Mesendoderm (in vitro differentiated cells): Measurements from ENCODE around the gene APPL1.

Experiments
- DNase-seq: peaks from one replicate; pipeline ENCODE4 v3.0.0; 2013
- H2AK5ac ChIP-seq: 2 replicates; pipeline ENCODE4 v1.6.1; 2013; ENCODE audit warnings: low read length, inconsistent platforms
- H2BK120ac ChIP-seq: 2 replicates; pipeline ENCODE4 v1.6.1; 2013; ENCODE audit warnings: low read depth, mild to moderate bottlenecking, low read length, moderate library complexity, mixed read lengths
- H2BK15ac ChIP-seq: replicated peaks from 2 replicates; pipeline ENCODE4 v1.6.1; 2013; ENCODE audit warnings: low read depth, mild to moderate bottlenecking, moderate library complexity
- H2BK5ac ChIP-seq: 2 replicates; pipeline ENCODE4 v1.6.1; 2013; ENCODE audit warnings: low read length, inconsistent platforms
- H3K18ac ChIP-seq: 2 replicates; pipeline ENCODE4 v1.6.1; 2013; ENCODE audit warnings: mild to moderate bottlenecking, low read length, mixed read lengths
- H3K23ac ChIP-seq: one replicate; pipeline ENCODE4 v1.6.1; 2013; ENCODE audit warnings: low read length
- H3K27ac ChIP-seq: 2 replicates; pipeline ENCODE4 v1.5.1; 2013; ENCODE audit warnings: low read depth, mild to moderate bottlenecking, inconsistent platforms, low read length, moderate library complexity
- H3K27me3 ChIP-seq: 2 replicates; pipeline ENCODE4 v1.6.1; 2013; ENCODE audit warnings: low read length, control low read depth, mild to moderate bottlenecking, inconsistent platforms; ENCODE audit not compliant: insufficient read depth, poor library complexity
- H3K36me3 ChIP-seq: 2 replicates; pipeline ENCODE4 v1.6.1; 2013; ENCODE audit warnings: low read length, inconsistent platforms; ENCODE audit not compliant: control insufficient read depth, insufficient read depth
- H3K4ac ChIP-seq: one replicate; pipeline ENCODE4 v1.6.1; 2013; ENCODE audit warnings: low read depth, mild to moderate bottlenecking, low read length, moderate library complexity
- H3K4me1 ChIP-seq: 2 replicates; pipeline ENCODE4 v1.6.1; 2013; ENCODE audit warnings: low read depth, low read length, inconsistent platforms; ENCODE audit not compliant: control insufficient read depth
- H3K4me2 ChIP-seq: 2 replicates; pipeline ENCODE4 v1.6.1; 2013; ENCODE audit warnings: low read length
- H3K4me3 ChIP-seq: 2 replicates; pipeline ENCODE4 v1.5.1; 2013; ENCODE audit warnings: mild to moderate bottlenecking, low read length
- H3K56ac ChIP-seq: one replicate; pipeline ENCODE4 v1.6.1; 2013; ENCODE audit warnings: low read length
- H3K79me1 ChIP-seq: 2 replicates; pipeline ENCODE4 v1.6.1; 2013; ENCODE audit warnings: low read length, inconsistent platforms
- H3K79me2 ChIP-seq: 2 replicates; pipeline ENCODE4 v1.6.1; 2013; ENCODE audit warnings: mild to moderate bottlenecking, low read length; ENCODE audit not compliant: control insufficient read depth, insufficient read depth
- H3K9ac ChIP-seq: 2 replicates; pipeline ENCODE4 v1.6.1; 2013; ENCODE audit warnings: low read length, inconsistent platforms
- H4K5ac ChIP-seq: one replicate; pipeline ENCODE4 v1.6.1; 2013; ENCODE audit warnings: low read length
- H4K8ac ChIP-seq: one replicate; pipeline ENCODE4 v1.6.1; 2013; ENCODE audit warnings: low read depth, mild to moderate bottlenecking, control low read depth, low read length, moderate library complexity
- WGBS: extraction: QIAGEN DNeasy Blood & Tissue Kit; methylation state at CpG from one replicate; pipeline ENCODE4 v1.1.7; 2013; ENCODE audit warnings: low lambda C conversion rate, missing lambda C conversion rate; ENCODE audit not compliant: insufficient coverage; ENCODE audit errors: extremely low coverage; 5-methylcytosine and 5-hydroxymethylcytosine counted together

The APPL1 gene

DNA sequence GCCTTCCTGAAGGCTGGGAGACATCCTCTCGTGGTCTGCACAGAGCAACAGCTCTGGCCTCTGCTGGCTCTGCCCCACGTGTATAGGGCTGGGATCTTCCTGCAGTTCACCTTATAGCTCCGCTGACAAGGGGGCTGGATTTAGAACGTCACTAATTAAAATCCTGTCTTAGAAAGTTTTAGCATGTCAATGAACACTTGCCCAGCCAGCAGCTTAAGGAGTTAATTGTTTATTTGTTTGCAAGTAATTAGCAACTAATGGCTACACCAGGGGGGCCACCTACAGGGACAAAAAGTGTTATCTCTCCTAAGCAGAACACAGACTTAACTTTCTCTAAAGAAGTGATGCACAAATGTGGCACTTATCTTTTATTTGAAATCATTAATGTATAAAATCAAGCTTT, 27.6 kb upstream of the APPL1 start, which contains the start of gene HESX1:
Gene HESX1, minus strand, starts transcription at position 84 of the 403 bp plus-strand sequence. Its CDS starts 60 bp downstream, at position 24.
- Histone ChIP-seq H3K27me3 (no peaks in the 10 kb centered on the region), H3K79me2 (no peaks in the 10 kb centered on the region), H3K79me1 (no peaks in the 10 kb centered on the region), H3K23ac (no peak within 1 kb of the TSS), H3K56ac (no peak within 1 kb of the TSS), H2AK5ac (no peak within 1 kb of the TSS), H3K4me2 (no peak within 1 kb of the TSS), H2BK5ac (no peak within 1 kb of the TSS), H4K5ac (no peak within 1 kb of the TSS), H3K9ac (no peak within 1 kb of the TSS), H2BK15ac (no peak within 1 kb of the TSS), H2BK120ac (no peak within 1 kb of the TSS), H3K4me1 (no peaks in the 10 kb centered on the region), H3K18ac (no peak within 1 kb of the TSS), H3K27ac (no peak within 1 kb of the TSS), H3K4ac (no peak within 1 kb of the TSS), H4K8ac (no peak within 1 kb of the TSS), H3K36me3 (no peaks in the 10 kb centered on the region), H3K4me3 (no peak within 1 kb of the TSS)
- peak; percentile 88 for DNase-seq
- WGBS, result no CpG with 5 or more reads among the region's 4 CpGs

DNA sequence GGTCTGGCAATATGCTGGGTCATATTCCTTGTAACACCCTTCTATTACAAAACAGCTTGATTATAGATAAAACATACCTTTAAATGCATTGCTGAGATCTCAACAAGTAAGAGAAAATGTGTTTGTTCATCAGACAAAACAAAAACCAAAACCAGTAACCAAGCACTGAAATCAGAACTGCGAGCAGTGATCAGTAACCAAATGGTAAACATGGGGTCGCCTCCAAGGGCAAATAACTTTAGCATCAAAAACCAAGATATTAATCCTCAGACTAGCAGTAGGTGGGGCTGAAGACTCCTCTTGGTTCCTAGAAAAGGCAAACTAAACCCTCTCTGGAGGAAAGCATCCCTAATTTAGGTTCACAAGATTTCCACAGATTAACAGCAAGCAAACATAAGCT, 21.1 kb upstream of the APPL1 start:
- Histone ChIP-seq H3K79me1 (no peaks in the 10 kb centered on the region), H4K5ac (no peak overlapping the region), H3K18ac (no peak overlapping the region), H2BK15ac (no peak overlapping the region), H3K23ac (no peak overlapping the region), H3K4me2 (no peak overlapping the region), H3K27ac (no peak overlapping the region), H3K4me3 (no peak overlapping the region), H3K36me3 (no peaks in the 10 kb centered on the region), H2BK5ac (no peak overlapping the region), H3K56ac (no peak overlapping the region), H3K27me3 (no peaks in the 10 kb centered on the region), H3K4ac (no peak overlapping the region), H3K4me1 (no peaks in the 10 kb centered on the region), H3K79me2 (no peaks in the 10 kb centered on the region), H4K8ac (no peak overlapping the region), H2BK120ac (no peak overlapping the region), H2AK5ac (no peak overlapping the region), H3K9ac (no peak overlapping the region)
- no peak for DNase-seq
- WGBS, result no CpG with 5 or more reads among the region's 2 CpGs

DNA sequence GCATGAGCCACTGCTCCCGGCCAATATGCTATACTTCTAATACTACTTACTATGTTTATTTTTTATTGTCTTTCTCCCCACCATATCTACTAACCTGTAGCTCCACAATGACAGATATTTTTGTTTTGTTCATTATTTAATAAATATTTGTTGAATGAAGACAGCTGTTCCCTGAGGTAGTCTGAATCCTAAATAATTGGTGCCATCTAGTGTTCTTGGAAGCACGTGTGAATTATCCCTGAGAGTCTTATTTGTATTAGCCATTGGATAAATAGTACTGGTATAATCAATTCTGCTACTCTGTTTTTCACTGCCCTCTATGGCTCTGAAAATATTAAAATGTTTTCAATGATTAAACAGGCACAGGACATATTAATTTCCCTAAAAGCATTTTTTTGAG, 5.6 kb upstream of the APPL1 start:
- no peak overlapping the region for H3K27ac ChIP-seq
- peak; percentile 45 for DNase-seq
- no CpG with 5 or more reads among the region's 2 CpGs for WGBS

DNA sequence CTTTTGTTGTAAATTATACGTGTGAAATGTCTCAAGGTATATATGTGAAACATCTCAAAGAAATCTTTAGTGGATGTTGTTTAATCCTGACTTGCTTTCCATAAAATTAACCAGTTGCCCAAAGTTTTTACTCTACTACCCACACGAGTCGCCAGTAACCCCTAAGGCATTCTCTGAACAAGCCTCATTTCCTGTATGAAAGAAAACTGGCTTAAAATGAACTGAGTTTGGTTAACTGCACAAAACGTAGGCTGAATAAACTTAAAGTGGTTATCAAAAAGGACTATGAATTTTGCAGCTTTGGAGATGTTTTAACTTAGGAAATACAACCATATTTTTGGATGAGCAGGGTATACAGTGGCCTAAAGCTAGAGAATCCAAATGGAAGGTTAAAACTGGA, 2.7 kb upstream of the APPL1 start:
- H4K8ac ChIP-seq, result no peak overlapping the region
- H2BK120ac ChIP-seq, result no peak overlapping the region
- H2BK15ac ChIP-seq, result no peak overlapping the region
- H3K4ac ChIP-seq, result no peak overlapping the region
- no CpG with 5 or more reads among the region's 4 CpGs for WGBS
- no peak overlapping the region for H3K18ac ChIP-seq
- no peak overlapping the region for H2AK5ac ChIP-seq
- no peak overlapping the region for H3K4me3 ChIP-seq
- H4K5ac ChIP-seq, result no peak overlapping the region
- peaks cover 1% of the 10 kb centered on the region for H3K79me2 ChIP-seq
- no peaks in the 10 kb centered on the region for H3K79me1 ChIP-seq
- H3K36me3 ChIP-seq, result no peaks in the 10 kb centered on the region
- no peak overlapping the region for H3K23ac ChIP-seq
- H3K27me3 ChIP-seq, result no peaks in the 10 kb centered on the region
- H2BK5ac ChIP-seq, result no peak overlapping the region
- H3K56ac ChIP-seq, result no peak overlapping the region
- no peak for DNase-seq
- H3K27ac ChIP-seq, result no peak overlapping the region
- H3K9ac ChIP-seq, result no peak overlapping the region
- no peak overlapping the region for H3K4me2 ChIP-seq
- H3K4me1 ChIP-seq, result peaks cover 3% of the 10 kb centered on the region

More for the DNA sequence above, 5.6 kb upstream of the APPL1 start:
- Histone ChIP-seq H3K79me2 (no peaks in the 10 kb centered on the region), H3K18ac (no peak overlapping the region), H4K8ac (no peak overlapping the region), H3K56ac (no peak overlapping the region), H2BK15ac (no peak overlapping the region), H2BK5ac (no peak overlapping the region), H3K4ac (no peak overlapping the region), H3K9ac (no peak overlapping the region), H2BK120ac (no peak overlapping the region), H3K4me3 (no peak overlapping the region), H3K27me3 (no peaks in the 10 kb centered on the region), H3K4me1 (no peaks in the 10 kb centered on the region), H2AK5ac (no peak overlapping the region), H3K36me3 (no peaks in the 10 kb centered on the region), H3K79me1 (no peaks in the 10 kb centered on the region), H3K23ac (no peak overlapping the region), H4K5ac (no peak overlapping the region), H3K4me2 (no peak overlapping the region)

DNA sequence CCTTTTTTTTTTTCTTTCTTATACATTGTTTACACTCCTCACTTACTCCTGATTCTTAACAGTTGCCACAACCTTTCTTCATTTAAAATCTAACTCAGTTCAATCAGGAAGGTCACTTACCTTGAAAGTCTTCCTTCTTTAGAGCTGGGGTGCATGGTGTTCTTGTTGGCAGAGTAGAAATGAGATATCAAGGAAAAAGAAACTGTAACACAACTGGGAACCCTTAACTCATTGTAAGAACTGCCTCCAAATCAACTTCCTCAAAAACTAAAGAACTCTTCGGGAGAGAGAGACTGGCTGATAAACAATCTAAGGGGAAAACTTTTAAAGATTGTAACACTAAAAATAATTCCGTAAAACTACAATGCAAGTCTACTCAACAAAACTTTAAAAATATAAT, 1.4 kb upstream of the APPL1 start:
- peaks cover 1% of the 10 kb centered on the region for H3K79me2 ChIP-seq
- no peak overlapping the region for H3K27ac ChIP-seq
- no peaks in the 10 kb centered on the region for H3K79me1 ChIP-seq
- H2BK120ac ChIP-seq, result no peak overlapping the region
- no peak overlapping the region for H2BK5ac ChIP-seq
- H3K9ac ChIP-seq, result no peak overlapping the region
- no peak overlapping the region for H3K4me3 ChIP-seq
- DNase-seq, result no peak
- H3K27me3 ChIP-seq, result no peaks in the 10 kb centered on the region
- no peak overlapping the region for H2BK15ac ChIP-seq
- no peak overlapping the region for H3K4ac ChIP-seq
- H3K18ac ChIP-seq, result no peak overlapping the region
- H3K23ac ChIP-seq, result no peak overlapping the region
- H2AK5ac ChIP-seq, result no peak overlapping the region
- WGBS, result 100% methylated on average over 1 of the region's 2 CpGs
- no peak overlapping the region for H4K5ac ChIP-seq
- peaks cover 3% of the 10 kb centered on the region for H3K4me1 ChIP-seq
- no peaks in the 10 kb centered on the region for H3K36me3 ChIP-seq
- H3K56ac ChIP-seq, result no peak overlapping the region
- no peak overlapping the region for H4K8ac ChIP-seq
- no peak overlapping the region for H3K4me2 ChIP-seq
